Heart right ventricle (tissue), 16 donors: ENCODE measurements around the gene GYG2. TPM values are rescaled to one million over a fixed set of nuclear protein-coding genes. Genes with fewer than 3 reads are reported as not detected.

ENCODE experiments used
- ATAC-seq, 8 donors: fragments of 200-7000 bp; cut with Tn5 transposase; one replicate each; pipeline ENCODE4 v1.9.1; 2020; ENCODE audit warnings: mild to moderate bottlenecking in 8 of 8, moderate library complexity in 8 of 8, moderate number of reproducible peaks in 1 of 8
- DNase-seq, 2 donors: peaks; one replicate each; pipeline ENCODE4 v3.0.0-alpha.2; 2020
- H3K27ac ChIP-seq, 10 donors: fragments of 200-600 bp; sonication (generic) in 2 of 10; one replicate each; pipeline versions ENCODE4 v1.5.0 to v1.8.0; 2020 to 2022; ENCODE audit warnings: mild to moderate bottlenecking in 3 of 10
- H3K27me3 ChIP-seq, 7 donors: fragments of 200-600 bp; one replicate each; pipeline ENCODE4 v1.8.0; 2021 to 2022; ENCODE audit warnings: mild to moderate bottlenecking in 2 of 7
- H3K36me3 ChIP-seq, 9 donors: fragments of 200-600 bp; sonication (generic) in 1 of 9; one replicate each; pipeline versions ENCODE4 v1.5.0 to v1.8.0; 2020 to 2022; ENCODE audit warnings: mild to moderate bottlenecking in 2 of 9
- H3K4me1 ChIP-seq, 9 donors: fragments of 200-600 bp; sonication (generic) in 1 of 9; one replicate each; pipeline versions ENCODE4 v1.5.0 to v1.8.0; 2020 to 2022; ENCODE audit warnings: mild to moderate bottlenecking in 4 of 9
- H3K4me3 ChIP-seq, 10 donors: fragments of 200-600 bp; sonication (generic) in 2 of 10; one replicate each; pipeline versions ENCODE4 v1.5.0 to v1.8.0; 2020 to 2022; ENCODE audit warnings: mild to moderate bottlenecking in 7 of 10, moderate library complexity in 2 of 10
- H3K9me3 ChIP-seq, 11 donors: fragments of 200-600 bp in 10 of 11; sonication (generic) in 2 of 11; one replicate each; pipeline versions ENCODE4 v1.5.0 to v1.8.0; 2013 to 2022; ENCODE audit warnings: mild to moderate bottlenecking in 2 of 11, control low read depth in 1 of 11, moderate library complexity in 1 of 11
- CTCF ChIP-seq, 9 donors: fragments of 200-600 bp; sonication (generic) in 2 of 9; IDR thresholded peaks; one replicate each; pipeline versions ENCODE4 v1.5.0 to v1.8.0; 2021 to 2022; ENCODE audit warnings: antibody characterized with exemption in 9 of 9, mild to moderate bottlenecking in 5 of 9, moderate library complexity in 1 of 9
- WGBS, 2 donors: extraction: QIAGEN DNeasy Blood & Tissue Kit; methylation state at CpG; one replicate each; pipeline ENCODE4 v1.1.7; 2013; ENCODE audit warnings: inconsistent platforms in 1 of 2; 5-methylcytosine and 5-hydroxymethylcytosine counted together
- intact Hi-C, 10 donors: fragments of 100-400 bp; cut with DNase I; formaldehyde crosslinking; loops; one replicate each; pipeline versions ENCODE4 v1.11.1 to v1.14.2; 2022
- polyA plus RNA-seq, 2 donors: library from polyadenylated mRNA; stranded (reverse); fragments of 200-250 nt; gene quantifications; one replicate each; pipeline ENCODE4 v1.2.3, GENCODE V29; 2013
- total RNA-seq, 10 donors: library from RNA; stranded (reverse); fragmentation: NEBNext Ultra II Directional in 3 of 10; extraction: Animal tissue kit (Norgen Biotek cat#: 25700) in 3 of 10; gene quantifications; one replicate each; pipeline versions ENCODE4 v1.2.1 to v1.2.4, GENCODE V29; 2021 to 2023
- donor health status: Arrhythmogenic right ventricular cardiomyopathy.
- donor health status: ischemic (EF 13 %, LVEDD 7.1; RV severe dilation, severe dysfunction).
- donor health status: healthy with polysubstance abuse.
- donor health status: DM: no; HTN: yes; CAD: no.
- donor health status: DM: no; HTN: no; CAD: no.
- donor health status: ischemic (EF 25% LVEDD 6.9; RV normal size, moderate dysfunction).
- donor health status: ischemic (EF 25% LVEDD 5.7; RV mildly dilated, moderate dysfunction).
- donor health status: healthy.
- donor health status: DM: yes; HTN: yes; CAD: no.
- donor health status: Ischemic cardiomyopathy.
- donor health status: ischemic (EF 35%, LVEDD 5.7; RV mildly dilated, moderate dysfunction).
- donor health status: nonischemic (EF 11% LVEDD 7.7; RV severe dilation, severe dysfunction).
- donor health status: DM: yes; HTN: yes; CAD: no.
- donor health status: PGD.
- donor health status: ischemic (EF 29% LVEDD 5.4; RV normal size, mild dysfunction).
- donor health status: nonischemic (EF 23%, LVEDD 6.1; RV moderate dilation, normal function).

Gene GYG2
- total and polyA plus RNA-seq, 12 donors, result 0.32 to 6.8 (median 1.1) TPM

- Histone ChIP-seq H3K9me3 (peaks cover 0 to 20% (median 0%) of the 10 kb centered on the region in 11 donors), H3K36me3 (peaks cover 0 to 8% (median 0%) of the 10 kb centered on the region in 9 donors), H3K4me1 (peaks cover 0 to 17% (median 0%) of the 10 kb centered on the region in 9 donors), H3K4me3 (no peak overlapping the region), H3K27ac (no peak overlapping the region), H3K27me3 (peaks cover 0 to 3% (median 0%) of the 10 kb centered on the region in 7 donors)
- TF ChIP-seq CTCF (IDR thresholded peaks at IDR 0.05), result no peak
- intact Hi-C loops, result no loop called here
- ATAC-seq, result no peak
- WGBS, 2 donors, result 91 to 92% methylated on average over 9 of the region's 9 CpGs
- no peak for DNase-seq
These were observed 72.8 kb downstream of the GYG2 start for GRCh38 chrX:2901367-2902036.

GRCh38 chrX:2902841-2903240, 74.1 kb downstream of the GYG2 start:
- DNase-seq (no peak), ATAC-seq (no peak)
- Histone ChIP-seq H3K4me3 (no peak overlapping the region), H3K9me3 (peaks cover 0 to 20% (median 0%) of the 10 kb centered on the region in 11 donors), H3K27me3 (peaks cover 0 to 3% (median 0%) of the 10 kb centered on the region in 7 donors), H3K27ac (no peak overlapping the region), H3K36me3 (peaks cover 0 to 16% (median 0%) of the 10 kb centered on the region in 9 donors), H3K4me1 (peaks cover 0 to 9% (median 0%) of the 10 kb centered on the region in 9 donors)
- no peak for TF ChIP-seq CTCF (IDR thresholded peaks at IDR 0.05)
- WGBS, 2 donors, result 88 to 96% methylated on average over 1 of the region's 1 CpG
- intact Hi-C loops, result no loop called here

GRCh38 chrX:2903366-2903765, 74.6 kb downstream of the GYG2 start:
- intact Hi-C loops, result no loop called here
- TF ChIP-seq CTCF (IDR thresholded peaks at IDR 0.05), result no peak
- Histone ChIP-seq H3K36me3 (peaks cover 0 to 16% (median 0%) of the 10 kb centered on the region in 9 donors), H3K4me1 (peaks cover 0 to 4% (median 0%) of the 10 kb centered on the region in 9 donors), H3K27ac (no peak overlapping the region), H3K27me3 (peaks cover 0 to 3% (median 0%) of the 10 kb centered on the region in 7 donors), H3K4me3 (no peak overlapping the region), H3K9me3 (peaks cover 0 to 20% (median 0%) of the 10 kb centered on the region in 11 donors)
- DNase-seq, result no peak
- no peak for ATAC-seq
- WGBS, 2 donors, result 93 to 100% methylated on average over 2 of the region's 2 CpGs

GRCh38 chrX:2907295-2907694, 78.6 kb downstream of the GYG2 start:
- Histone ChIP-seq H3K27ac (no peak overlapping the region), H3K4me1 (no peaks in the 10 kb centered on the region), H3K4me3 (no peak overlapping the region), H3K36me3 (peaks cover 0 to 24% (median 0%) of the 10 kb centered on the region in 9 donors), H3K27me3 (no peaks in the 10 kb centered on the region), H3K9me3 (peaks cover 0 to 20% (median 0%) of the 10 kb centered on the region in 11 donors)
- 94 to 95% methylated on average over 27 of the region's 27 CpGs for WGBS, 2 donors
- no peak for TF ChIP-seq CTCF (IDR thresholded peaks at IDR 0.05)
- intact Hi-C loops, result no loop called here
- DNase-seq (no peak), ATAC-seq (no peak)
